NCI-H1092 (cell line): ENCODE results near the gene USP40.

ENCODE experiments used
- DNase-seq: peaks from one replicate; lab custom pipeline; 2025; lab: John Stamatoyannopoulos, UW

USP40 gene

GRCh38 chr2:233443511-233444183, 122.9 kb downstream of the USP40 start:
- peak; percentile 23 for DNase-seq

- no peak for DNase-seq
Measured at GRCh38 chr2:233442028-233442310, 124.6 kb downstream of the USP40 start.

- DNase-seq, result no peak
Measured at GRCh38 chr2:233441161-233442027, 125.2 kb downstream of the USP40 start.

GRCh38 chr2:233440714-233441113, 125.9 kb downstream of the USP40 start:
- DNase-seq, result no peak

GRCh38 chr2:233440314-233440713, 126.3 kb downstream of the USP40 start:
- no peak for DNase-seq

- DNase-seq, result no peak
Measured at GRCh38 chr2:233439191-233439590, 127.4 kb downstream of the USP40 start.

GRCh38 chr2:233438573-233439147, 127.9 kb downstream of the USP40 start:
- DNase-seq, result no peak

GRCh38 chr2:233437439-233437955, 129.1 kb downstream of the USP40 start:
- no peak for DNase-seq

- DNase-seq, result no peak
Measured at GRCh38 chr2:233436691-233437438, 129.7 kb downstream of the USP40 start.

GRCh38 chr2:233436191-233436581, 130.4 kb downstream of the USP40 start:
- no peak for DNase-seq

- DNase-seq, result no peak
Measured at GRCh38 chr2:233435436-233436190, 131.0 kb downstream of the USP40 start.

- no peak for DNase-seq
Measured at GRCh38 chr2:233434666-233435330, 131.8 kb downstream of the USP40 start.

GRCh38 chr2:233433794-233434193, 132.8 kb downstream of the USP40 start:
- no peak for DNase-seq

GRCh38 chr2:233433029-233433428, 133.6 kb downstream of the USP40 start:
- no peak for DNase-seq

GRCh38 chr2:233430651-233431050, 135.9 kb downstream of the USP40 start:
- DNase-seq, result no peak

- no peak for DNase-seq
Measured at GRCh38 chr2:233430081-233430480, 136.5 kb downstream of the USP40 start.

- no peak for DNase-seq
Measured at GRCh38 chr2:233429175-233429897, 137.2 kb downstream of the USP40 start.

- no peak for DNase-seq
Measured at GRCh38 chr2:233428438-233428837, 138.1 kb downstream of the USP40 start.

GRCh38 chr2:233428008-233428407, 138.6 kb downstream of the USP40 start:
- no peak for DNase-seq

GRCh38 chr2:233426619-233427342, 139.8 kb downstream of the USP40 start:
- DNase-seq, result no peak
